HL-60/S4 (cell line): Measurements from ENCODE around the gene BFSP1.

Experiments
- in situ Hi-C: fragments of 300-500 bp; cut with MboI; formaldehyde crosslinking; loops from 2 replicates; pipeline ENCODE4 v1.14.3; 2022; ENCODE audit warnings: low sequenced_read_pairs

Gene BFSP1

GRCh38 chr20:17524560-17524959, 6.6 kb downstream of the BFSP1 start:
- in situ Hi-C loops: loop anchor here (25.0 kb wide), 1 partner anchor 363 kb away; no protein-coding TSS in a partner anchor

DNA sequence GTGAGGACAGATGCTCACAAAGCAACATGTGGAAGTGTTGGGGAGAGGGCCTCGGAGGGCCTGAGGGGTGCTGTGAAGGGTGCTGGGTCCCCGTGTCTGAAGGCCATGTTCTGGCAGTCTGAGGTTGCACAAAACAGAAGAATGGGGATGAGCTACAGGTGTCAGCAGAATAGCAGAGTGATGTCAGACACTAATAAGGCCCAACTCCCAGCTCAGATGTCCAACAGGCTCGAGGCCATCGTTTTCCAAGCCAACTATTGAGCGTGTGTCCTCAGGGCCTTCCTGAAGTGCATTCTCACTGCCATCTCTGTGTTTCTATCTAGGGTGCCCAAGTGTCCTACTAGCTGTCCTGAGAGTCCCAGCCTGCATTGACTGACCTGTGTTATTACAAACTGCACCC, 7.9 kb downstream of the BFSP1 start:
- in situ Hi-C loops: loop anchor here (25.0 kb wide), 1 partner anchor 364 kb away; no protein-coding TSS in a partner anchor

- in situ Hi-C loops: loop anchor here (25.0 kb wide), 1 partner anchor 365 kb away; no protein-coding TSS in a partner anchor
These were observed 8.7 kb downstream of the BFSP1 start for GRCh38 chr20:17522528-17522927.

DNA sequence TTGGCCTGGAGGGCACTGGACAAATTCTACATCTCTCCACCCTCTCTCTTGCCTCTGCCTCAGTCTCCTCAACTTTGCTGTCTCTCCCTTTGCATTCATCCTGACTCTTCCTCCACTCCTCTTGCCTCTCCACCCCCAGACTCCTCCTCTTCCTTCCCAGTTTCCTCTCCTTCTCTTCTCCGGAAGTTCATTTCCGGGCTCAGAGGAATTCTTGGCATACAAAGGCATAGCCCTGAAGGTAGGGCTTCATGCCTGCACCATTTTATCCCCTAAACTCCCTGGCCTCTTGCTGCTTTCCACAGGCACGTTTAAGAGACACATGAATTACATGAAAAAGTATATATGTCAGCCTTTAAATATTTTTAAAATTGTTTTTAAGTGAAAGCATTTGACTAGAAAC, 10.6 kb downstream of the BFSP1 start:
- in situ Hi-C loops: loop anchor here (25.0 kb wide), 1 partner anchor 367 kb away; no protein-coding TSS in a partner anchor

GRCh38 chr20:17519606-17520285, 11.4 kb downstream of the BFSP1 start:
- in situ Hi-C loops: loop anchor here (25.0 kb wide), 1 partner anchor 368 kb away; no protein-coding TSS in a partner anchor

DNA sequence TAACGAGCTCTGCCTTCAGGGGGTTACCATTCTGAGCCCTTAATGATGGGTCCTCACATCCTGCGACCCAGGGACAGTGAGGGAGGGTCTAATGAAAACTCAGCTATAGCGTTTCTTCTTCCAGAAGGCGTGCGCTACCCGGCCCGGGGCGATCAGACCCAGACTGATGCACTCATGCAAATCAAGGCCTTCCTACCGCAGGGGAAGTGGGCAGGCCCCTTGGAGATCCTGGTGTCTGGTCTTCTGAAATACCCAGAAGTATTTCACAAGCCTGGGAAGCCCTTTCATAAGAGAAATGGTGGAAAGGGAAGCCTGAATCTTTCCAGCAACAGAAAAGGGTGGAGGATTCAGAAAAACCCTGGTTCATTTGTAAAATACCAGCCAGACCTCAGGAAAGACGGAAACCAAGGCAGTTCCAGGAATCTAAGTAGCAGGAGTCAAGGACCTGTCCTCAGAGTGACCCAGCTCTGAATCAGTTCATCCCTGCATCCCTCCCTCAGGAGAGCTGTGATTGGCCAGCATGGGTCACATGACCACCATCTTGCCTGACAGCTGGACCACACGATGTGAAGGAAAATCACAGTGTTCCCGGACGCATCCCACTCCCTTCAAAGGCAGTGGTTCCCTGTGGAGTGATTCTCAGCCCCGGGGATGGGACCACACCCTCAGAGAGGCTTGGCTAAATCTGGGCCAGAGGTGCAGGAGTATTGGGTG, 12.7 kb downstream of the BFSP1 start:
- in situ Hi-C loops: loop anchor here (25.0 kb wide), 1 partner anchor 369 kb away; no protein-coding TSS in a partner anchor

DNA sequence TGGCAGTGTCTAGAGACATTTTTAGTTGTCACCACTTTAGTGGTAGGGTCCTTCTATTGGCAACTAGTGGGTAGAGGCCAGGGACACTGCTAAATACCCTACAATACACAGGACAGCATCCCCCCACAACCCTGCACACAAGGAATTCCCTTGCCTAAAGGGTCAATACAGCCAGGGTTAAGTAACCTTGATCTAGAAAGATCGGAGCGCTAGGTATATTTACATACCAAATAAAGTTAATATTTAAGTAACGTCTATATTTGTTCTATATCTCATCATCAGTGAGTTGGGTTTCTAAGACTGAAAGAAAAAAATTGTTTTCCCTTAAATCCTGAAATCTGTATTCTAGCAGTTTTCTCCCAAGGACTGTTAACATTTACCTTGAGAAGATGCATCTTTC, 16.1 kb downstream of the BFSP1 start:
- in situ Hi-C loops: loop anchor here (25.0 kb wide), 1 partner anchor 372 kb away; no protein-coding TSS in a partner anchor

DNA sequence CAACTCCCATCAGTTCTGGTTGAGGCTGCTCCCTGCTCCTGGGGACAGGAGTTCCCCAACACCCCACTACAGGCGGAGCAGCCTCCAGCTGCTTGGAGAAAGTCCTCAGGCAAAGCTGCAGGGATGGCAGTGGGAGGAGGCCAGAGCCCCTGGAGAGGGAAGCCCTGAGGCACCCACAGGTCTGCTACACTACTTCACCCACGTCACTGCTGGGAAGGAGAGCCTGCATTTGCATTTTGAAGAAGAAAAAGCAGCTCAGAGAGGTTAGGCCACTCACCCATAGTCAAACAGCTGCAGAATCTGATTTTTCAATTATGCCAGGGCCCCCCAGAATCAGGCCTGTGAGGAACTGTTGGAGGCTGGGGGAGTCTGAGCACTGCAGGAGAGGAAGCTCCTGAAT, 17.2 kb downstream of the BFSP1 start:
- in situ Hi-C loops: loop anchor here (25.0 kb wide), 1 partner anchor 373 kb away; no protein-coding TSS in a partner anchor

GRCh38 chr20:17511401-17511800, 19.8 kb downstream of the BFSP1 start:
- in situ Hi-C loops: loop anchor here (25.0 kb wide), 1 partner anchor 376 kb away; no protein-coding TSS in a partner anchor

- in situ Hi-C loops: loop anchor here (25.0 kb wide), 1 partner anchor 377 kb away; no protein-coding TSS in a partner anchor
These were observed 20.6 kb downstream of the BFSP1 start for GRCh38 chr20:17510548-17510947.

- in situ Hi-C loops: loop anchor here (25.0 kb wide), 1 partner anchor 379 kb away; no protein-coding TSS in a partner anchor
These were observed 22.4 kb downstream of the BFSP1 start for GRCh38 chr20:17508756-17509155.

- in situ Hi-C loops: loop anchor here (25.0 kb wide), 1 partner anchor 380 kb away; no protein-coding TSS in a partner anchor
These were observed 23.6 kb downstream of the BFSP1 start for GRCh38 chr20:17507531-17507930.

DNA sequence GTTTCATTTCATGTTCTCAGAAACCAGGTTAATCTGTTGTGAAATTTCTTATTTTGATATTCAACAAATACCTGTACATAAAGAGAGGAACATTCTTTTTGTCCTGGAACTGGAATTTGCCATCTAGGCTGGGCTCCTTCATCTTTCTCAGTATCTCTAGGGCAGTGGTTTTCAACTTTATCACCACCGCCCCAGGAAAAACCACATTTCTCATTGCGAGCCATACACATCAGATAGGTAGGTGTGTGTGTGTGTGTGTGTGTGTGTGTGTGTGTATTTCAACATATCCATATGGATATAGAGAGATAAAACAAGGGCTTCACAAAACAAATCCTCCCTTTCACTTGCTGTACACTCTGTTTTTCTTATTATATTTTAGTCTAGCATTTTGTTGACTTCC, 24.1 kb downstream of the BFSP1 start:
- in situ Hi-C loops: loop anchor here (25.0 kb wide), 1 partner anchor 380 kb away; no protein-coding TSS in a partner anchor

DNA sequence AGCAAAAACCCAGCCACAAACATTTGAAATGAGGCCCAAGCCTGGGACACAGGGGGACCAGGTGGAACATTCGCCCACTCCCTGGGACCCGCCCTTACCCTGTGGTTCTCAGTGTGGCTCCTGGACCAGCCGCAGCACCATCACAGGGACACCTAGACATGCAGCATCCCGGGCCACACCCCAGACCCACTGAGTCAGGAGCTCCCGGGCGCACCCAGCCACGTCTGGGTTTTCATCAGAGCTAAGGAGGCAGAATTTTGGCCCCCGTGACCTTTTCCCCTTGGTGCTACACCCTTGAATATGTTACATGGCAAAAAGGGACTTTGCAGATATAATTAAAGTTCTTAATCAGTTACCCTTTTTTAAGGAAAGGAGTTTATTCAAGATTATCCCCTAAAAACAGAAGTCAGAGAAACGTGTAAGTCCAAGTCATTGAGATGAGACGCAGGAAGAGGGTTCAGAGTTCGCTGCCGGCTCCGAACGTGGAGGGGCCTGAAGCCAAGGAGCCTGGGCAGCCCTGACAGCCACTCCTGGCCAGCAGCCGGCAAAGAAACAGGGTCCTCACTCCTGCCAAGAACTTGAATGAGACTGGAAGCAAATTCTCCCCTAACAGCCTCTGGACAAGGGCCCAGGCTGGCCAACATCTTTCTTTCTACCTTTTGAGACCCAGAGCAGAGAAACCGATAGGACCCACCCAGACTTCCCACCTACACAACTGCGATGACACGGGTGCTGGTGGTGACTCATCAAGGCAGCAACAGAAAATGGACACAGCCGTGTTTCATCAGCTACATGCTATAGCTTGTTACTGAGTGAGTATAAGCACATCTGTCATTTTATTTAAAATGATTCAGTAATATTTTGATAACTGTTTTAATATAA, 25.3 kb downstream of the BFSP1 start:
- in situ Hi-C loops: loop anchor here (25.0 kb wide), 1 partner anchor 381 kb away; no protein-coding TSS in a partner anchor

DNA sequence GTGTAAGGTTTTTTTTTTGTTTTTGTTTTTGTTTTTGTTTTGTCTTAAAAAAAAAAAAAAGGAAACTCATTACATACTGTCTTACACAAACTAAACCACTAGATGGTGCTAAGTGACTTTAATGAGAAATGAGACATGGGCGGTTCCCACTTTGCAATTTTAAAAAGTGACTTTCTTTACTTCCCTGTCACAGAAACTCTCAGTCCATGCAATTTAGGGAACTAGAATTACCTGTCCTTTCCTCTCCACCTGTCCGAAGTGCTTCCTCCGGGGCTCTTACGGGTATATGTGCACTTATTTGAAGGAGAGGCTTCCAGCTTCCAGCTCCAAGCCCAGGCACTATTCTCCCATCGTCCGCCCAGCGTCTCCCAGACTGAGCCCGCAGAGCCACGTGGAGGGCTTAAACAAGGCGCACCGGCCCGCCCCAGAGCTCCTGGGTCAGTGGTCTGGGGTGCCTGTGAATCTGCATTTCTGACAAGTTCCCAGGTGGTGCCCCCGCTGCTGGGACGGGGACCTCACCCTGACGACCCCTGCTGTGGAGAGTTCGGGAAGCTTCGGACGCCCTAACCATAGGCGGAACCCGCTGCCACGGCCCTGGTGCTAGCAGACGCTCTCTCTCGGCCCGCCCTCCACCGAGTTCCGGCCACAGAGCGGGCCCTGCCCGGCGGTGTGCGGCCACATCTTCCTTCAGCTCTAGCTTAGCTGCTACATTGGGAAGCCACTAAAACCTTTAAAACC, 26.1 kb downstream of the BFSP1 start:
- in situ Hi-C loops: loop anchor here (25.0 kb wide), 1 partner anchor 382 kb away; no protein-coding TSS in a partner anchor

DNA sequence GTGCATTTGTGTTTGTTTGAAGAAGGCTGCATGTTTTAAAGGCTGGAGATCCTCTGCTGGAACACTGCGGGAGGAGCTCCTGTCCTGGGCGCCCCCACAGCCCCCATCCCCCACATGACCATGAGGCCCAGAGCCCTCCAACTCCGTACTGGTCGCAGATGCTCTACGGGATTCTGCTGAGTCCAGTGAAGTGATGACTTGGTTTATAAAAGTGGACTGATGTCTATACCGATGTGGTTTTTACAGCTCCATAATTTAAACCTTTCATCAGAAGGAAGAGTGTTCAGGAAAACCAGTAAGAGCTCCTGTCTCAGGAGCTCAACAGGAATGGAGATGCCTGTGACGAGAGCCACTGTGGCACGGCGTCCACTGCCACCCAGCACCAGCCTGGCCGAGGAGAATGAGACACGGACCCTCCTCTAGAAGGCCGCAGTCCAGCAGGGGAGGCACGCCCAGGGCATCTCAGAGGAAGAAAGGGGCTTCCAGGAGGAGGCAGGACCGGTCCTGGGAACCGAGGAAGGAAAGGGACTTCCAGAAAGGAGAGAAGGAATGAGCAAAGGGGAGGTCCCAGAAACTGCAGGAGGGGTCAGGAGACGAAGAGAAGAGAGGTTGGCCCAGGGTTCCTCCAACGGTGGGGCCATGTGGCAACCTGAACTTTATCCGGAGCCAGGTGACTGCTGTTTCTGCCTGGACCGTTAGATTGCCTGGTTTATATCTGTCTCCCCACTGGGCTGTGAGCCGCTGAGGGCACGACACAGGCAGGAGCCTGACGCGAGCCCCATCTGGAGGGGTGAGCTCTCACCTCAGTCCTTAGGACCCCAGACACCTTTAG, 26.9 kb downstream of the BFSP1 start:
- in situ Hi-C loops: loop anchor here (25.0 kb wide), 1 partner anchor 383 kb away; no protein-coding TSS in a partner anchor

GRCh38 chr20:17503301-17504065, 27.7 kb downstream of the BFSP1 start:
- in situ Hi-C loops: loop anchor here (25.0 kb wide), 1 partner anchor 384 kb away; no protein-coding TSS in a partner anchor

GRCh38 chr20:17502105-17502504, 29.1 kb downstream of the BFSP1 start:
- in situ Hi-C loops: loop anchor here (25.0 kb wide), 1 partner anchor 385 kb away; no protein-coding TSS in a partner anchor
